GM11168 (cell line): Measurements from ENCODE around the gene MCM9.

Experiments used
- in situ Hi-C: fragments of 300-500 bp; cut with MboI; formaldehyde crosslinking; loops from one replicate; pipeline ENCODE4 v1.12.0; 2022; ENCODE audit warnings: low sequenced_read_pairs; ENCODE audit not compliant: unreplicated experiment

Gene MCM9

DNA sequence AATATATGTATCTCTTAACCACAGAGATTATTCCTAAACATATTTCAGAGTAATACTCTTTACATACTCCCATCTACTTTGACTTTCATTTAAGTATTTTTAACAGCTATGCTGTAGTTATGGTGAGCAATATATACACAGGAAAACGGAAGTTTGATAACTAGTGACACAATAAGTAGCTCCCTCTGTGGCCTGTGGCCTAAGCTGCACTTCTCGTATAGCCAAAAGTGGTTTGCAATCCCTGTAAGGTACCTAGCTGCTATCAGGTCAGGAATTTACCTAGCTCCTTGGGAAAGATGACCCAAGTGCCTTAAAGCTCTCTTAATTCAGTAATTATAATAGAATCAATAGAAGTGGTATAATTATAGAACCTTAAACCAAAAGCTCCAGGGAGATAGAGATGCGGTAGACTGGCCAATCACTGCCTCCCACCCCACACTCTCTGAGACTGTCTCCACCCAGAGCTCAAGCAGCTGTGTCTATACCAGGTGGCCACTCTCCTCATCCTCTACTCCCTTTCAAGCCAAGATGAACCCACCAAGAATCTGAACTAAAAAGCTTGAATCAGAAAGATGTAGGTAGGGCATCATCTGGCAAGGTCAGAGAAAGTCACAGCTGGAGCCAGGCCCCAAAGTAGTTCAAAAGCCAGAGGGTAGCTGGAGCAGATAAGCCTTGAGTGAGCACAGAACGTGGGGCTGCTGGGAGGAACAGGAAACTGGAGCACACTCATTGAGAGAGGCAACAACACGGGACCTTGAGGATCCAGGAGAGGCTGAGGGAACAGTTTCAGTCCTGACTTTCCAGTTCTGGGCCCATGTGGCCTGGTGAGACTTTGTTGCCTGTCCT lies 125.9 kb downstream of the MCM9 start:
- in situ Hi-C loops, result no loop called here

- in situ Hi-C loops, result no loop called here
Observed at GRCh38 chr6:118804091-118804490, 130.9 kb downstream of the MCM9 start.

- in situ Hi-C loops, result no loop called here
Observed at GRCh38 chr6:118801257-118801656, 133.7 kb downstream of the MCM9 start.

GRCh38 chr6:118800394-118801071 lies 134.4 kb downstream of the MCM9 start:
- in situ Hi-C loops, result no loop called here

GRCh38 chr6:118799826-118800225 lies 135.1 kb downstream of the MCM9 start:
- in situ Hi-C loops, result loop anchor here (25.0 kb wide), 1 partner anchor 513 kb away; no protein-coding TSS in a partner anchor

DNA sequence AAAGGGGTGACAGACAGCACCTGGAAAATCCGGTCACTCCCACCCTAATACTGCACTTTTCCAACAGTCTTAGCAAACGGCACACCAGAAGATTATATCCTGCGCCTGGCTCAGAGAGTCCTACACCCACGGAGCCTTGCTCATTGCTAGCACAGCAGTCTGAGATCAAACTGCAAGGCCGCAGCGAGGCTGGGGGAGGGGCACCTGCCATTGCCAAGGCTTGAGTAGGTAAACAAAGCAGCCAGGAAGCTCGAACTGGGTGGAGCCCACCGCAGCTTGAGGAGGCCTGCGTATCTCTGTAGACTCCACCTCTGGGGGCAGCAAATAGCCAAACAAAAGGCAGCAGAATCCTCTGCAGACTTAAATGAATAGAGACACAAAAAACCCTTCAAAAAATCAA lies 138.4 kb downstream of the MCM9 start:
- in situ Hi-C loops, result loop anchor here (25.0 kb wide), 1 partner anchor 509 kb away; no protein-coding TSS in a partner anchor

- in situ Hi-C loops, result loop anchor here (25.0 kb wide), 1 partner anchor 504 kb away; no protein-coding TSS in a partner anchor
Observed at GRCh38 chr6:118791499-118791898, 143.5 kb downstream of the MCM9 start.

GRCh38 chr6:118789954-118790353 lies 145.0 kb downstream of the MCM9 start:
- in situ Hi-C loops, result loop anchor here (25.0 kb wide), 1 partner anchor 503 kb away; no protein-coding TSS in a partner anchor

DNA sequence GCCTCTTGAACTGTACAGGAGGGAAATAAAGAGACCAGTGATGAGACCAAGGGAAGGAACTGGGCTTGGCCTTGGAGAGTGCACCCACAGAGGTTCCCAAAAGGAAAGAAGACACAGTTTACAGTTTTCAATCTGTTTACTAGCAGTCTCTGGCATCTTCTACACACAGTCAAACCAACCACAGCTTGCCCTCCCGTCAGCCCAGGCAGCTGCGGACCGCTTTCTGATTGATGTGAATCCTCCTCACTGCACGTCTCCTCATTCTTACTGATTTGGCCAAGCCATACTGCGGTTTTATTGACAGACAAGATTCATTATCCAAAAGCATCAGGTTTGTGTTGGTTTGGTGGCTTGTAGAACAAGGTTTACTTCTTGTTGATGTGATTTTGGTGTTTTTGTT lies 145.5 kb downstream of the MCM9 start:
- in situ Hi-C loops, result loop anchor here (25.0 kb wide), 1 partner anchor 502 kb away; no protein-coding TSS in a partner anchor

GRCh38 chr6:118788702-118789101 lies 146.3 kb downstream of the MCM9 start:
- in situ Hi-C loops, result loop anchor here (25.0 kb wide), 1 partner anchor 501 kb away; no protein-coding TSS in a partner anchor

GRCh38 chr6:118787724-118788423 lies 147.1 kb downstream of the MCM9 start:
- in situ Hi-C loops, result loop anchor here (25.0 kb wide), 1 partner anchor 501 kb away; no protein-coding TSS in a partner anchor

DNA sequence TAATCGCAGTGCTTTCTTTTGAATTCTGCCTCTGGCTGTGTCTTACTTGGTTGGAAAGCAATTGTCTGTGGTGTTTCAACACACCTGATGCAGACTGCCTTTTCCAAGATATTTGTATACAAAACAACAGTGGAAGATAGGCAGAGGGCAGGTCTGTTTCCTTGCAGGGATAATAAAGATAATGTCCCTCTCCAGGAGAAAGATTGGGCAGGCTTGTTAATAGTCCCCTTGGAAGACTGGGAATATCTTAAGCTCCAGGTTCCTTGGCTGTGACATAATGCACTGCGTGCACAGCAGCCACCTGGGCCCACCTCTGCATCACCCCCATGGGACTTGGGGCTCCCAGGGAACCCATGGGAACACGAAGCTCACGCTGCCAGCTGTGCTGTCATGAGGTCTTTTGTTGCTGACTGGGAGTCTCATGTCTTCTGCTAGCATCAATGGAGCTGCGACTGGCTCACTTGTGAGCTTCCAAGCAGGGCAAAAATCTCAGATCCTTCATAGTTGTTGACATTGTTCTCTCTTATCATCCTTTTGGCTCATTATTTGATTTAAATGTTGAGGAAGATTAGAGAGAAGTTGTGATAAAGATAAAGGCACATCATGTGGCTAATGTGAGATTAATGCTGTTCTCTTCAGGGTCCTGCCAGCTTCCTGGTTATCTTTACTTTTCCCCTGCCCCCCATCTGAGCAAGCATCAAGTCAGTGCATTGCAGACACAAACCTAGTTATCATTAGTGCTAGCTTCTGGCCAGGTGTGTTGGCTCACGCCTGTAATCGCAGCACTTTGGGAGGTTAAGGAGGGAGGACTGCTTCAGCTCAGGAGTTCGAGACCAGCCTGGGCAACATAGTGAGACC lies 148.1 kb downstream of the MCM9 start:
- in situ Hi-C loops, result loop anchor here (25.0 kb wide), 1 partner anchor 500 kb away; no protein-coding TSS in a partner anchor

- in situ Hi-C loops, result loop anchor here (25.0 kb wide), 1 partner anchor 498 kb away; no protein-coding TSS in a partner anchor
Observed at GRCh38 chr6:118785601-118786000, 149.4 kb downstream of the MCM9 start.

- in situ Hi-C loops, result loop anchor here (5.0 to 25.0 kb wide), 2 partner anchors 222 to 497 kb away; no protein-coding TSS in a partner anchor
Observed at GRCh38 chr6:118784641-118785164, 150.3 kb downstream of the MCM9 start.

- in situ Hi-C loops, result loop anchor here (5.0 to 25.0 kb wide), 2 partner anchors 222 to 497 kb away; no protein-coding TSS in a partner anchor
Observed at GRCh38 chr6:118783931-118784550, 150.9 kb downstream of the MCM9 start.

DNA sequence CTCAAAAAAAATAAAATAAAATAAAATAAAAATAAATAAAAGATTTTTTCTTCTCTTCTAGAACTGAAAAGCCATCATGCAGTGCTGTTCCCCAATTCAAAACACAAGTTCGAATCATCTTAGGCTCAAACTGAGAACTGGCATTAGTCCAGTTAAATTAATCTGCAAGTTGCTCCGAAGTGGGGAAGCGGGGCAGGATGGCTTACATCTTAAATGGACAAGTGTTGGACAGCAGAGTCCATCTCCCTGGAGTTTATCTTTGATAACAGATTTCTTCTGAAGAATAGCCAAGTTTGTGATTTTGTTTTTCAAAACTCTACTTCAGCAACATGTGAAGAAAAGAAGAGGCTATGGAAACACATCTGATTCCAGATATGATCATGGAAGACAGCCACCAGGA lies 152.3 kb downstream of the MCM9 start:
- in situ Hi-C loops, result loop anchor here (5.0 to 25.0 kb wide), 2 partner anchors 220 to 495 kb away; no protein-coding TSS in a partner anchor

DNA sequence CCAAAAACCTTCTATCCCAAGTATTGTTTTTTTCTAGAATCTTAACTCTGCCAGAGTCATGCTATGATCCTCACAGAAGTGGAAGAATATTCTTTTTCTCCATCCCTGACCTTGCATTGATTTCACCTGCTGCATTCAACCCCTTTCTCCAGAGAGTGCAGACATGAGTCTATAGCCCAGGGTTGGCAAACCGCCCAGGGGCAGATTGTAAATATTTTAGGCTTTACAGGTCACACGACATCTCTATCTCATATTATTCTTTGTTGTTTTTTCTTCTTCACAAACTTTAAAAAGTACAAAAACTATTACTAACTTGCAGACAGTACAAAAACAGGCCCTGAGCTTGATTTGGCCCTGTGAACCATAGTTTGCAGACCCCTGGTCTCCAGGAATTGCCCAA lies 153.1 kb downstream of the MCM9 start:
- in situ Hi-C loops, result loop anchor here (5.0 to 25.0 kb wide), 2 partner anchors 220 to 495 kb away; no protein-coding TSS in a partner anchor

DNA sequence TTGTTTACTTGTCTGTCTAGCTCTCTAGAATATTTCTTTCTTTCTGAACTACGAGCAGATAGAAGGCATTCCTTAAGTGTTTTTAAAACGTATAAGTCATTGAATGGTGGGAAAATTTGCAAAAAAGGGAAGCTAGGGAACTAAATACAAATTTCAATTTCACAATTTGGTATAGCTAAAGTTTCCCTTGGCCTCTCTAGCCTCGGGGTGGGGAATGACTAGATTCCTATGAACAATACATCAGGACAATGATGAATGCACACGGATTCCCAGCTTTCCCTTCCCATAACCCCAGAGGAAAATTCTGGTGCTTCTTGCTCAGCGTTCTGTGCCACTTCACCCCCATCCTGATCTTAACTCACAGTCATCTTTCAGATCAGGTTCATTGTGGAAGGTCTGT lies 154.3 kb downstream of the MCM9 start:
- in situ Hi-C loops, result loop anchor here (5.0 to 25.0 kb wide), 2 partner anchors 218 to 493 kb away; no protein-coding TSS in a partner anchor
